ENCODE results near the gene TTC1. TPM values are rescaled to one million over a fixed set of nuclear protein-coding genes. Genes with fewer than 3 reads are reported as not detected.

TTC1 gene
- total and polyA plus RNA-seq, 8 donors = 2.3 to 50.0 (median 33.0) TPM

- TF ChIP-seq POLR2A (IDR thresholded peaks at IDR 0.05) (no peak), POLR2AphosphoS5 (IDR thresholded peaks at IDR 0.05) (no peak), EP300 (IDR thresholded peaks at IDR 0.05) (no peak), CTCF (IDR thresholded peaks at IDR 0.05) (no peak)
- Histone ChIP-seq H3K36me3 (peaks cover 0 to 11% (median 5%) of the 10 kb centered on the region in 4 donors), H3K4me3 (no peak overlapping the region), H3K9me3 (no peaks in the 10 kb centered on the region), H3K4me1 (peaks cover 0 to 25% (median 7%) of the 10 kb centered on the region in 4 donors), H3K27ac (peak overlapping the region in 1 of 5 donors; percentile 4), H3K27me3 (no peaks in the 10 kb centered on the region)
- intact Hi-C loops (cut with DNase I; ENCODE audit: low total_unique reads) = no loop called here
- DNase-seq = no peak
- 68 to 88% (median 84%) methylated on average over 3 of the region's 3 CpGs for WGBS, 5 donors
These were observed 74.6 kb downstream of the TTC1 start for GRCh38 chr5:160083501-160083900.

GRCh38 chr5:160084144-160084543 is 75.2 kb downstream of the TTC1 start:
- no peak overlapping the region for H3K4me3 ChIP-seq
- no peak overlapping the region for H3K27ac ChIP-seq
- no peaks in the 10 kb centered on the region for H3K27me3 ChIP-seq
- intact Hi-C loops (cut with DNase I; ENCODE audit: low total_unique reads) = no loop called here
- peaks cover 0 to 4% (median 0%) of the 10 kb centered on the region in 4 donors for H3K36me3 ChIP-seq
- H3K4me1 ChIP-seq = peaks cover 0 to 20% (median 7%) of the 10 kb centered on the region in 4 donors
- TF ChIP-seq CTCF (IDR thresholded peaks at IDR 0.05) (no peak), POLR2AphosphoS5 (IDR thresholded peaks at IDR 0.05) (no peak), EP300 (IDR thresholded peaks at IDR 0.05) (no peak), POLR2A (IDR thresholded peaks at IDR 0.05) (no peak)
- no peaks in the 10 kb centered on the region for H3K9me3 ChIP-seq
- WGBS, 5 donors = 80 to 100% (median 95%) methylated on average over 1 of the region's 1 CpG
- DNase-seq = no peak

DNA sequence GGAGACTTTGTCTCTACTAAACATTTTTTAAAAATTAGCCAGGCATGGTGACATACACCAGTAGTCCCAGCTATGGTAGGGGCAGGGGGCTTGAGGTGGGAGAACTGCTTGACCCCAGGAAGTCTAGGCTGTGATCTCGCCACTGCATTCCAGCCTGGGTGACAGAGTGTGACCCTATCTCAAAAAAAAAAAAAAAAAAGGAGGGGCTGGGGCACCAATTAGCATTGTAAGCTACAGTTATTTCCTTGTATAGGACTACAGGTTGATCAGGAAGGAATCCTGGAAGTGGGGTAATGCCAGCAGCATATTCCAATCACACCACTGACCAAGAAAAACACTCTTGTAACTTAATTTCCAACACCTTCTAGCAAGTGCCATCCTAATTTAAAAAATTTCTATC is 78.3 kb downstream of the TTC1 start:
- intact Hi-C loops (cut with DNase I; ENCODE audit: low total_unique reads) = no loop called here
- Histone ChIP-seq H3K4me3 (no peak overlapping the region), H3K36me3 (peaks cover 0 to 4% (median 3%) of the 10 kb centered on the region in 4 donors), H3K4me1 (peaks cover 0 to 14% (median 6%) of the 10 kb centered on the region in 4 donors), H3K27ac (no peak overlapping the region), H3K27me3 (no peaks in the 10 kb centered on the region), H3K9me3 (no peaks in the 10 kb centered on the region)
- 85 to 100% (median 97%) methylated on average over 1 of the region's 1 CpG for WGBS, 5 donors
- no peak for TF ChIP-seq CTCF (IDR thresholded peaks at IDR 0.05)
- no peak for TF ChIP-seq POLR2A (IDR thresholded peaks at IDR 0.05)
- TF ChIP-seq POLR2AphosphoS5 (IDR thresholded peaks at IDR 0.05) = no peak
- no peak for TF ChIP-seq EP300 (IDR thresholded peaks at IDR 0.05)
- DNase-seq = no peak

DNA sequence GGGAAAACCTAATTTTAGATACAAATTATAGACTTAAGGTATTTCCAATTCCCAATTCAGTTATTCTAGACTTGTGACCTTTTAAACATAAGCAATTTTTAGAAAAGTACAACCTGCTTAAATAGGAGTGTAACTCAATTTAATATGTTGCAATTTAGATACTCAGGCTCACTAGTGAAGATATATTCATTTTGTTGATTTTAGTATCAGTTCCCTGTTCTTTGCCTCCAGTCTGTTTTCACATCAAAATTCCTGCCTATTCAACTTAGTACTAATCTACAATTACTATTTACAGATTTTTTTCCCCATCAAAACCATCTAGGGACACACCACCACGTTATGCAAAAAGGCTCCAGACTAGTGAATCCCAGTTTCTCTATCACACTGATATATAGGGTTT is 79.9 kb downstream of the TTC1 start:
- Histone ChIP-seq H3K27ac (no peak overlapping the region), H3K27me3 (no peaks in the 10 kb centered on the region), H3K9me3 (no peaks in the 10 kb centered on the region), H3K36me3 (peaks cover 16 to 20% (median 19%) of the 10 kb centered on the region in 4 donors), H3K4me1 (no peaks in the 10 kb centered on the region), H3K4me3 (no peak overlapping the region)
- no peak for TF ChIP-seq EP300 (IDR thresholded peaks at IDR 0.05)
- TF ChIP-seq CTCF (IDR thresholded peaks at IDR 0.05) = no peak
- no peak for TF ChIP-seq POLR2AphosphoS5 (IDR thresholded peaks at IDR 0.05)
- TF ChIP-seq POLR2A (IDR thresholded peaks at IDR 0.05) = no peak
- WGBS, 5 donors = 59 to 86% (median 81%) methylated on average over 1 of the region's 1 CpG
- intact Hi-C loops (cut with DNase I; ENCODE audit: low total_unique reads) = no loop called here
- DNase-seq = no peak
